NCI-H128 (cell line): ENCODE data around the gene HDLBP.

Source experiments
- DNase-seq: peaks from one replicate; lab custom pipeline; 2025; ENCODE audit not compliant: unreplicated experiment; lab: John Stamatoyannopoulos, UW

HDLBP gene

GRCh38 chr2:241234066-241234790, 81.2 kb downstream of the HDLBP start:
- no peak for DNase-seq

- DNase-seq, result no peak
Measured at GRCh38 chr2:241232736-241233575, 82.5 kb downstream of the HDLBP start.

GRCh38 chr2:241230435-241230834, 85.0 kb downstream of the HDLBP start:
- no peak for DNase-seq

GRCh38 chr2:241229563-241230401, 85.7 kb downstream of the HDLBP start:
- no peak for DNase-seq

- no peak for DNase-seq
Measured at GRCh38 chr2:241228860-241229516, 86.5 kb downstream of the HDLBP start.

GRCh38 chr2:241228081-241228859, 87.2 kb downstream of the HDLBP start:
- DNase-seq, result no peak

- DNase-seq, result no peak
Measured at GRCh38 chr2:241227594-241227993, 87.9 kb downstream of the HDLBP start.

- no peak for DNase-seq
Measured at GRCh38 chr2:241226723-241227572, 88.5 kb downstream of the HDLBP start.

GRCh38 chr2:241225983-241226382, 89.5 kb downstream of the HDLBP start:
- no peak for DNase-seq

- no peak for DNase-seq
Measured at GRCh38 chr2:241225545-241225944, 89.9 kb downstream of the HDLBP start.

- DNase-seq, result no peak
Measured at GRCh38 chr2:241224851-241225438, 90.5 kb downstream of the HDLBP start.

GRCh38 chr2:241224018-241224850, 91.2 kb downstream of the HDLBP start:
- no peak for DNase-seq

- no peak for DNase-seq
Measured at GRCh38 chr2:241223211-241224017, 92.1 kb downstream of the HDLBP start.

GRCh38 chr2:241219856-241220356, 95.6 kb downstream of the HDLBP start:
- DNase-seq, result no peak

GRCh38 chr2:241219030-241219382, 96.5 kb downstream of the HDLBP start:
- DNase-seq, result no peak

GRCh38 chr2:241218131-241219029, 97.1 kb downstream of the HDLBP start:
- no peak for DNase-seq
